GM18502 (cell line): ENCODE results near the gene KCNMA1.
A peak's percentile ranks its signal among the peaks of the same experiment; 100 is the strongest.

Source experiments
- ATAC-seq: cut with Tn5 transposase; IDR thresholded peaks from one replicate; pipeline ENCODE4 v1.9.1; 2021; ENCODE audit warnings: mild to moderate bottlenecking; ENCODE audit not compliant: unreplicated experiment, poor library complexity

Gene KCNMA1

GRCh38 chr10:77498210-77498609 is 139.4 kb downstream of the KCNMA1 start:
- no peak for ATAC-seq

GRCh38 chr10:77497748-77498147 is 139.9 kb downstream of the KCNMA1 start:
- ATAC-seq = no peak

- ATAC-seq = no peak
Measured at GRCh38 chr10:77496941-77497420, 140.6 kb downstream of the KCNMA1 start.

GRCh38 chr10:77494756-77495541 is 142.7 kb downstream of the KCNMA1 start:
- no peak for ATAC-seq

GRCh38 chr10:77494327-77494726 is 143.3 kb downstream of the KCNMA1 start:
- ATAC-seq = peak; percentile 6

- ATAC-seq = peak; percentile 44
Measured at GRCh38 chr10:77493851-77494261, 143.8 kb downstream of the KCNMA1 start.

GRCh38 chr10:77493239-77493806 is 144.3 kb downstream of the KCNMA1 start:
- no peak for ATAC-seq

- no peak for ATAC-seq
Measured at GRCh38 chr10:77492368-77492994, 145.1 kb downstream of the KCNMA1 start.

- no peak for ATAC-seq
Measured at GRCh38 chr10:77490534-77491314, 146.9 kb downstream of the KCNMA1 start.

GRCh38 chr10:77486517-77486916 is 151.1 kb downstream of the KCNMA1 start:
- ATAC-seq = no peak

- no peak for ATAC-seq
Measured at GRCh38 chr10:77485847-77486246, 151.8 kb downstream of the KCNMA1 start.

- no peak for ATAC-seq
Measured at GRCh38 chr10:77482072-77482471, 155.5 kb downstream of the KCNMA1 start.

GRCh38 chr10:77479586-77479985 is 158.0 kb downstream of the KCNMA1 start:
- ATAC-seq = no peak

- no peak for ATAC-seq
Measured at GRCh38 chr10:77478962-77479359, 158.6 kb downstream of the KCNMA1 start.

GRCh38 chr10:77478247-77478961 is 159.2 kb downstream of the KCNMA1 start:
- ATAC-seq = no peak

- no peak for ATAC-seq
Measured at GRCh38 chr10:77475522-77475921, 162.1 kb downstream of the KCNMA1 start.

GRCh38 chr10:77474939-77475338 is 162.7 kb downstream of the KCNMA1 start:
- no peak for ATAC-seq

GRCh38 chr10:77474386-77474785 is 163.2 kb downstream of the KCNMA1 start:
- ATAC-seq = no peak

- no peak for ATAC-seq
Measured at GRCh38 chr10:77472146-77472545, 165.5 kb downstream of the KCNMA1 start.

- no peak for ATAC-seq
Measured at GRCh38 chr10:77471069-77471536, 166.5 kb downstream of the KCNMA1 start.
